ENCODE data around the gene GALNT7.
"Not testable (repeated sequence)": the region's sequence is repeated elsewhere in the genome, so short reads cannot be mapped to it uniquely, and the experiment has no call there.

GALNT7 gene

GRCh38 chr4:173168396-173169177 lies at the start of gene GALNT7:
TSS of gene GALNT7 (plus strand) at chr4:173168811. CDS start at chr4:173168836, 25 bp downstream.
- DNase-seq (ENCODE audit: low read depth in 2 of 2, low spot score in 1 of 2) = peak; percentile 26 to 37

GRCh38 chr4:173118819-173119218 lies 49.8 kb upstream of the GALNT7 start:
- DNase-seq (ENCODE audit: low read depth in 2 of 2, low spot score in 1 of 2) = not testable (repeated sequence)

- no peak for DNase-seq (ENCODE audit: low read depth in 2 of 2, low spot score in 1 of 2)
Measured at GRCh38 chr4:173119818-173120217, 48.8 kb upstream of the GALNT7 start.

GRCh38 chr4:173121076-173121561 lies 47.5 kb upstream of the GALNT7 start:
- DNase-seq (ENCODE audit: low read depth in 2 of 2, low spot score in 1 of 2) = no peak

- DNase-seq (ENCODE audit: low read depth in 2 of 2, low spot score in 1 of 2) = no peak
Measured at GRCh38 chr4:173124209-173124865, 44.3 kb upstream of the GALNT7 start.

- DNase-seq (ENCODE audit: low read depth in 2 of 2, low spot score in 1 of 2) = no peak
Measured at GRCh38 chr4:173125216-173125812, 43.3 kb upstream of the GALNT7 start.

GRCh38 chr4:173128199-173128890 lies 40.3 kb upstream of the GALNT7 start:
- DNase-seq (ENCODE audit: low read depth in 2 of 2, low spot score in 1 of 2) = no peak

- no peak for DNase-seq (ENCODE audit: low read depth in 2 of 2, low spot score in 1 of 2)
Measured at GRCh38 chr4:173130687-173131086, 37.9 kb upstream of the GALNT7 start.

GRCh38 chr4:173134426-173134825 lies 34.2 kb upstream of the GALNT7 start:
- no peak for DNase-seq (ENCODE audit: low read depth in 2 of 2, low spot score in 1 of 2)

- DNase-seq (ENCODE audit: low read depth in 2 of 2, low spot score in 1 of 2) = no peak
Measured at GRCh38 chr4:173135241-173135847, 33.3 kb upstream of the GALNT7 start.

GRCh38 chr4:173138624-173139023 lies 30.0 kb upstream of the GALNT7 start:
- no peak for DNase-seq (ENCODE audit: low read depth in 2 of 2, low spot score in 1 of 2)

- DNase-seq (ENCODE audit: low read depth in 2 of 2, low spot score in 1 of 2) = no peak
Measured at GRCh38 chr4:173139561-173139960, 29.1 kb upstream of the GALNT7 start.

GRCh38 chr4:173145131-173145530 lies 23.5 kb upstream of the GALNT7 start:
- no peak for DNase-seq (ENCODE audit: low read depth in 2 of 2, low spot score in 1 of 2)

- DNase-seq (ENCODE audit: low read depth in 2 of 2, low spot score in 1 of 2) = no peak
Measured at GRCh38 chr4:173146456-173146855, 22.2 kb upstream of the GALNT7 start.

- DNase-seq (ENCODE audit: low read depth in 2 of 2, low spot score in 1 of 2) = no peak
Measured at GRCh38 chr4:173151496-173151895, 17.1 kb upstream of the GALNT7 start.

GRCh38 chr4:173152104-173152503 lies 16.5 kb upstream of the GALNT7 start:
- no peak for DNase-seq (ENCODE audit: low read depth in 2 of 2, low spot score in 1 of 2)

GRCh38 chr4:173153445-173153844 lies 15.2 kb upstream of the GALNT7 start:
- DNase-seq (ENCODE audit: low read depth in 2 of 2, low spot score in 1 of 2) = no peak

GRCh38 chr4:173159791-173160190 lies 8.8 kb upstream of the GALNT7 start:
- no peak for DNase-seq (ENCODE audit: low read depth in 2 of 2, low spot score in 1 of 2)

GRCh38 chr4:173160871-173161270 lies 7.7 kb upstream of the GALNT7 start:
- no peak for DNase-seq (ENCODE audit: low read depth in 2 of 2, low spot score in 1 of 2)

- no peak for DNase-seq (ENCODE audit: low read depth in 2 of 2, low spot score in 1 of 2)
Measured at GRCh38 chr4:173161311-173161710, 7.3 kb upstream of the GALNT7 start.

GRCh38 chr4:173165706-173166105 lies 2.9 kb upstream of the GALNT7 start:
- DNase-seq (ENCODE audit: low read depth in 2 of 2, low spot score in 1 of 2) = no peak
